ENCODE results near the gene HACD3. TPM values are rescaled to one million over a fixed set of nuclear protein-coding genes. Genes with fewer than 3 reads are reported as not detected.

The HACD3 gene
- total and polyA plus RNA-seq, 2 of the 4 experiments (the other 2 are of a cell fraction): 60.9 to 131 TPM

- Histone ChIP-seq H3K9me3 (ENCODE audit: control insufficient read depth, insufficient read depth, low read length) (no peaks in the 10 kb centered on the region), H3K56ac (ENCODE audit: extremely low read depth, insufficient read depth, low read length) (no peak overlapping the region), H3K4ac (ENCODE audit: low read depth, low read length) (no peak overlapping the region), H3K18ac (ENCODE audit: low read depth, low read length) (no peak overlapping the region), H4K91ac (ENCODE audit: insufficient read depth, low read depth, low read length) (no peak overlapping the region), H3K36me3 (ENCODE audit: control insufficient read depth, insufficient read depth, low read length) (peaks cover 29% of the 10 kb centered on the region), H3K4me3 (ENCODE audit: insufficient read depth, low read depth, low read length) (no peak overlapping the region), H3K9me1 (ENCODE audit: insufficient read depth, low read length) (peaks cover 7% of the 10 kb centered on the region), H2BK15ac (ENCODE audit: low read depth, low read length) (no peak overlapping the region), H2AK9ac (replicated peaks; ENCODE audit: low read depth, low read length, poor library complexity) (no peak overlapping the region), H3K14ac (replicated peaks; ENCODE audit: low read depth, low read length) (no peak overlapping the region), H3K79me1 (ENCODE audit: low read depth in 1 of 2, low read length in 2 of 2) (peaks cover 0 to 8% of the 10 kb centered on the region in 2 experiments; a peak in 3 of 4 replicates), H4K20me1 (ENCODE audit: insufficient read depth, low read length) (no peaks in the 10 kb centered on the region), H2BK20ac (ENCODE audit: low read depth, low read length) (no peak overlapping the region), H2BK5ac (ENCODE audit: low read depth, low read length, poor library complexity, severe bottlenecking) (no peak overlapping the region), H3K9ac (ENCODE audit: low read depth, low read length) (no peak overlapping the region), H3K27me3 (ENCODE audit: control insufficient read depth, insufficient read depth, low read length) (no peaks in the 10 kb centered on the region), H3K4me2 (ENCODE audit: low read depth, low read length) (no peak overlapping the region), H2BK120ac (ENCODE audit: low read depth, low read length) (no peak overlapping the region), H2AFZ (replicated peaks; ENCODE audit: low read length, poor library complexity) (no peak overlapping the region), H4K8ac (ENCODE audit: low read depth in 2 of 2, low read length in 2 of 2) (no peak overlapping the region), H3K4me1 (ENCODE audit: control insufficient read depth, insufficient read depth, low read length) (peaks cover 6% of the 10 kb centered on the region), H3K27ac (ENCODE audit: insufficient read depth, low read length) (no peak overlapping the region), H4K5ac (ENCODE audit: low read depth, low read length) (no peak overlapping the region), H3K23ac (ENCODE audit: low read depth, low read length) (no peak overlapping the region), H2AK5ac (ENCODE audit: low read depth, low read length) (no peak overlapping the region)
- in situ Hi-C loops (cut with MboI; ENCODE audit: low sequenced_read_pairs) (no loop called here), intact Hi-C loops (cut with micrococcal nuclease) (no loop called here), dilution Hi-C loops (cut with HindIII; ENCODE audit: low sequenced_read_pairs, unreplicated experiment) (no loop called here)
- ChIA-PET POLR2A (ENCODE audit: unreplicated experiment) (no interaction called here), CTCF (no interaction called here)
- DNase-seq: no peak
- no peak for TF ChIP-seq RCOR1 (IDR thresholded peaks at IDR 0.05; ENCODE audit: insufficient replicate concordance, low read length)
- no peak for TF ChIP-seq MXI1 (IDR thresholded peaks at IDR 0.05; ENCODE audit: borderline replicate concordance, low read depth, low read length)
- TF ChIP-seq POLR2A (IDR thresholded peaks at IDR 0.05; ENCODE audit: low read depth, low read length): no peak
- no peak for TF ChIP-seq MAZ (IDR thresholded peaks at IDR 0.05; ENCODE audit: borderline replicate concordance, low read depth, low read length)
- TF ChIP-seq SMC3 (IDR thresholded peaks at IDR 0.05; ENCODE audit: low read depth, low read length): no peak
- no peak for TF ChIP-seq RFX5 (IDR thresholded peaks at IDR 0.05; ENCODE audit: low read depth, low read length)
- TF ChIP-seq FOS (IDR thresholded peaks at IDR 0.05; ENCODE audit: low read depth, low read length): no peak
- no peak for TF ChIP-seq NFE2L2 (IDR thresholded peaks at IDR 0.05; ENCODE audit: low read depth, low read length)
- TF ChIP-seq CEBPB (IDR thresholded peaks at IDR 0.05; ENCODE audit: low read depth, low read length): no peak
- no peak for TF ChIP-seq ELK1 (IDR thresholded peaks at IDR 0.05; ENCODE audit: borderline replicate concordance, low read depth, low read length)
- TF ChIP-seq CTCF (conservative IDR thresholded peaks at IDR 0.05; ENCODE audit: low read depth, low read length): no peak
- no peak for TF ChIP-seq RAD21 (IDR thresholded peaks at IDR 0.05; ENCODE audit: low read length)
- no TSS peak for BruUV-seq (replicated peaks)
- ATAC-seq (ENCODE audit: low read depth): no peak
Measured at GRCh38 chr15:65584241-65584640, 54.0 kb downstream of the HACD3 start.

Data from IMR-90 (cell line).